ENCODE data around the gene OR13D1.

DNA sequence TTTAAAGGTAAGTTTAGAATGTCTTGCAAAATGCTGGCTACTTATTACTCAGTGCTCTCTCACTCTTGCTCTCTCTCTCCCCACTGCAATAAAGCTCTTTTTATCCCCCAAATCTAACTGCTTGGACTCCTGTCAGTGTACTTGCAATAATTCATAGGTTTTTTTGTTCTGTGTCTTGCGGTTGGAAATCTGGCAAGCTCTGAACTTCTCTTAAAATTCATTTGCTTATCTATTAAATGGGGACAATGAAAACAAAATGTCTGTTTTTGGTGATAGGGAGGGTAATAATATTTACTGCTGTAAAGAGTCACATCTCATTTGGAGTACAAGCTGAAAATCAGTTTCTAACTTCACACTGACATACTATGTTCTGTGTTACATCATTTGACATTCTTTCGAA is 18.7 kb upstream of the OR13D1 start:
- no peak for TF ChIP-seq CTCF (IDR thresholded peaks at IDR 0.05)
- no peak for TF ChIP-seq EP300 (IDR thresholded peaks at IDR 0.05)
- TF ChIP-seq POLR2AphosphoS5 (IDR thresholded peaks at IDR 0.05): no peak
- TF ChIP-seq POLR2A (IDR thresholded peaks at IDR 0.05): no peak

Measured in sigmoid colon (tissue), 4 donors.